ENCODE data around the gene FAIM2. TPM values are rescaled to one million over a fixed set of nuclear protein-coding genes. Genes with fewer than 3 reads are reported as not detected.
A peak's percentile ranks its signal among the peaks of the same experiment; 100 is the strongest.

The FAIM2 gene
- polyA plus RNA-seq, 2 of the 4 experiments (the other 2 are of a cell fraction): 0.23 TPM; not detected in 1

GRCh38 chr12:49828133-49829091 lies 75.3 kb downstream of the FAIM2 start, which contains the start of gene NCKAP5L (continued):
- TF ChIP-seq MAX (IDR thresholded peaks at IDR 0.05): peak; percentile 93
- peak; percentile 42 for TF ChIP-seq POLR2A (IDR thresholded peaks at IDR 0.05; ENCODE audit: low read length)

- no peaks in the 10 kb centered on the region for H3K9me3 ChIP-seq
- H3K4me2 ChIP-seq: peak overlapping the region; percentile 99
- no peak for TF ChIP-seq FOXS1 (CRISPR knock-in tag; IDR thresholded peaks at IDR 0.05)
- TF ChIP-seq GATA3 (IDR thresholded peaks at IDR 0.05; ENCODE audit: borderline replicate concordance): no peak
- no peak for TF ChIP-seq SMC3 (IDR thresholded peaks at IDR 0.05)
- no peak for TF ChIP-seq CHD4 (IDR thresholded peaks at IDR 0.05; ENCODE audit: borderline replicate concordance)
- TF ChIP-seq E2F6 (IDR thresholded peaks at IDR 0.05; ENCODE audit: borderline replicate concordance, low read depth): peak; percentile 52; the same call in 1 of the 2 replicates
- peaks cover 18% of the 10 kb centered on the region for H3K4me1 ChIP-seq
- CTCF ChIA-PET: interaction anchor here (1.1 to 7.6 kb wide), 7 partner anchors 12 to 139 kb away, joined by 3 to 54 read pairs (median 4); no protein-coding TSS in a partner anchor
- POLR2A ChIA-PET: interaction anchor here (0.6 to 2.0 kb wide), 11 partner anchors 11 to 285 kb away, joined by 3 to 19 read pairs (median 5); partner anchors contain the start of genes BCDIN3D, COX14, RACGAP1 and TMBIM6
- no peak for FAIRE-seq
- peak; percentile 54 to 80 for DNase-seq (ENCODE audit: low read depth in 1 of 2, low spot score in 1 of 2)
- WGBS (ENCODE audit: missing lambda C conversion rate): 19% methylated on average over 17 of the region's 38 CpGs
- peak overlapping the region; percentile 92 for H3K27ac ChIP-seq
- peak overlapping the region; percentile 97 for H3K4me3 ChIP-seq
- ATAC-seq: peak; percentile 55 to 73
Measured at GRCh38 chr12:49827401-49828099, 76.2 kb downstream of the FAIM2 start.

GRCh38 chr12:49827051-49827400 lies 76.7 kb downstream of the FAIM2 start:
- H3K4me2 ChIP-seq: peak overlapping the region; percentile 99
- H3K4me3 ChIP-seq: peak overlapping the region; percentile 97
- DNase-seq (ENCODE audit: low read depth in 1 of 2, low spot score in 1 of 2) (no peak), ATAC-seq (no peak), FAIRE-seq (no peak)
- WGBS (ENCODE audit: missing lambda C conversion rate): 91% methylated on average over 6 of the region's 6 CpGs
- peaks cover 16% of the 10 kb centered on the region; the same call in 2 of the 3 replicates for H3K4me1 ChIP-seq
- no peaks in the 10 kb centered on the region for H3K9me3 ChIP-seq
- ChIA-PET POLR2A (interaction anchor here (0.9 to 2.0 kb wide), 2 partner anchors 16 to 86 kb away, joined by 4 to 19 read pairs; partner anchors contain the start of genes BCDIN3D and TMBIM6), CTCF (interaction anchor here (1.1 to 7.6 kb wide), 6 partner anchors 12 to 140 kb away, joined by 3 to 54 read pairs (median 4); no protein-coding TSS in a partner anchor)
- H3K27ac ChIP-seq: peak overlapping the region; percentile 92; a peak in 5 of 6 replicates
- TF ChIP-seq NPAS2 (CRISPR knock-in tag; IDR thresholded peaks at IDR 0.05; ENCODE audit: borderline replicate concordance) (no peak), HES2 (IDR thresholded peaks at IDR 0.05) (no peak), EP300 (IDR thresholded peaks at IDR 0.05) (no peak), TFCP2L1 (CRISPR knock-in tag; IDR thresholded peaks at IDR 0.05) (no peak), POLR2A (IDR thresholded peaks at IDR 0.05; ENCODE audit: low read length) (no peak), EHMT2 (IDR thresholded peaks at IDR 0.05; ENCODE audit: low read depth) (no peak), HOXB5 (CRISPR knock-in tag; IDR thresholded peaks at IDR 0.05) (no peak), HMGXB4 (CRISPR knock-in tag; IDR thresholded peaks at IDR 0.05; ENCODE audit: borderline replicate concordance) (no peak), EHF (CRISPR knock-in tag; IDR thresholded peaks at IDR 0.05) (no peak), NR3C1 (IDR thresholded peaks at IDR 0.05) (no peak), BCL3 (IDR thresholded peaks at IDR 0.05) (no peak), CTCF (IDR thresholded peaks at IDR 0.05) (no peak), ATOH8 (CRISPR knock-in tag; IDR thresholded peaks at IDR 0.05; ENCODE audit: low read depth) (no peak), PBX3 (IDR thresholded peaks at IDR 0.05) (no peak), SREBF2 (IDR thresholded peaks at IDR 0.05) (no peak)

Measured in A549 (cell line).